NCI-H82 treated with DMSO at 0.1 percent for 48 hours (cell line): ENCODE measurements around the gene KLF9.

ENCODE experiments used
- DNase-seq: peaks from one replicate; lab custom pipeline; 2025; ENCODE audit not compliant: unreplicated experiment; lab: John Stamatoyannopoulos, UW

KLF9 gene

GRCh38 chr9:70422371-70423043, 8.1 kb upstream of the KLF9 start:
- DNase-seq, result no peak

- DNase-seq, result no peak
Observed at GRCh38 chr9:70421272-70422180, 7.1 kb upstream of the KLF9 start.

- DNase-seq, result peak; percentile 59
Observed at GRCh38 chr9:70420441-70421271, 6.2 kb upstream of the KLF9 start.

- DNase-seq, result peak; percentile 86
Observed at GRCh38 chr9:70419556-70420440, 5.3 kb upstream of the KLF9 start.

- peak; percentile 95 for DNase-seq
Observed at GRCh38 chr9:70418822-70419555, 4.5 kb upstream of the KLF9 start.

- no peak for DNase-seq
Observed at GRCh38 chr9:70415476-70415875, 1.0 kb upstream of the KLF9 start.

GRCh38 chr9:70415041-70415440, 584 bp upstream of the KLF9 start:
- no peak for DNase-seq

GRCh38 chr9:70413464-70413798, 1.0 kb downstream of the KLF9 start:
- no peak for DNase-seq

- DNase-seq, result no peak
Observed at GRCh38 chr9:70412832-70413463, 1.5 kb downstream of the KLF9 start.

- no peak for DNase-seq
Observed at GRCh38 chr9:70411930-70412831, 2.3 kb downstream of the KLF9 start.

GRCh38 chr9:70411121-70411929, 3.1 kb downstream of the KLF9 start:
- no peak for DNase-seq

- no peak for DNase-seq
Observed at GRCh38 chr9:70410368-70410767, 4.1 kb downstream of the KLF9 start.

- DNase-seq, result no peak
Observed at GRCh38 chr9:70409800-70410199, 4.7 kb downstream of the KLF9 start.

- no peak for DNase-seq
Observed at GRCh38 chr9:70409280-70409679, 5.2 kb downstream of the KLF9 start.

GRCh38 chr9:70408393-70409040, 5.9 kb downstream of the KLF9 start:
- no peak for DNase-seq

- DNase-seq, result no peak
Observed at GRCh38 chr9:70407081-70407503, 7.4 kb downstream of the KLF9 start.

GRCh38 chr9:70406434-70406862, 8.0 kb downstream of the KLF9 start:
- no peak for DNase-seq
